Ureter (tissue), 1 donor: ENCODE data around the gene MOCOS. TPM values are rescaled to one million over a fixed set of nuclear protein-coding genes. Genes with fewer than 3 reads are reported as not detected.

Experiments used
- DNase-seq: peaks from one replicate; pipeline ENCODE4 v3.0.0-alpha.2; 2020; ENCODE audit warnings: low spot score
- total RNA-seq: library from RNA; stranded (reverse); gene quantifications from one replicate; pipeline ENCODE4 v1.2.4, GENCODE V29; 2023
- donor health status: DM: yes; HTN: yes; CAD: no.

The MOCOS gene
- total RNA-seq, 1 donor from 2014 or later: 38.0 TPM

GRCh38 chr18:36304723-36305122, 117.4 kb downstream of the MOCOS start:
- DNase-seq: no peak

DNA sequence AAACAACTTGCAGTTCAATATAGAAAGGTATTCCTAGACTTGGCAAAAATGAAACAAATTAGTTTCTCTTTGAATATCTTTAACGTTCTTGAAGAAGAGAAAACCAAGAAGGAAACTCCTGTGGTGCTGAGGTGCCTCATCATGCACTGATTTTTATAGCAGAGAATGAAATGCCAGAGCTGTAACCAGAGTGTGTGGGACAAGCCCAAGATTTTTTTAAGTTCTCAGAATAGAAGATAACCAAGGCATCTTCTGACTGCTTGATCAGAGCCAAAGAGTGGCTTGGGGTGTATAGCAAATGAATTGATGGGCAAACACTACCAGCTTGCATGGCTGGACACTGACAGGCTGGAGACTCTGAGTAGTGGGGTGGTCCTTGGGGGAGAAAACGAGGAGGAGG, 118.1 kb downstream of the MOCOS start:
- DNase-seq: no peak

DNA sequence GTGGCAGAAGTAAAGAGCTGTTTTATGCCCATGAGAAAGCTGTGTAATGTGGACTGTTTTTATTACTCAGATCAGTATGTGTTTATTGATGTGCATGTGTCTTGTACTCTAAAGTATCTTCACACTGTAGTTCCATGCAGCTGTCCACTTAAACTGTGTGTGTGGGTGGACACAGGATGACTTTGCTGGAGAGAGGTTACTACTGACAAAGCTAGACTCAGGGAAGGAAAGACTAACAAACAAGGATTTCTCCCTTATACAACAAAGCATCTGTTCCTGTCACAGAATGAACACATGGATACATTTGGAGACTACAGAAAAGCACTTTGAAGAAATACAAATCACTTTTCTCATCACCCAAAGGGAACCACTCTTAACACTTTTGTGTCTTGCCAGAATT, 120.2 kb downstream of the MOCOS start:
- DNase-seq: no peak

DNA sequence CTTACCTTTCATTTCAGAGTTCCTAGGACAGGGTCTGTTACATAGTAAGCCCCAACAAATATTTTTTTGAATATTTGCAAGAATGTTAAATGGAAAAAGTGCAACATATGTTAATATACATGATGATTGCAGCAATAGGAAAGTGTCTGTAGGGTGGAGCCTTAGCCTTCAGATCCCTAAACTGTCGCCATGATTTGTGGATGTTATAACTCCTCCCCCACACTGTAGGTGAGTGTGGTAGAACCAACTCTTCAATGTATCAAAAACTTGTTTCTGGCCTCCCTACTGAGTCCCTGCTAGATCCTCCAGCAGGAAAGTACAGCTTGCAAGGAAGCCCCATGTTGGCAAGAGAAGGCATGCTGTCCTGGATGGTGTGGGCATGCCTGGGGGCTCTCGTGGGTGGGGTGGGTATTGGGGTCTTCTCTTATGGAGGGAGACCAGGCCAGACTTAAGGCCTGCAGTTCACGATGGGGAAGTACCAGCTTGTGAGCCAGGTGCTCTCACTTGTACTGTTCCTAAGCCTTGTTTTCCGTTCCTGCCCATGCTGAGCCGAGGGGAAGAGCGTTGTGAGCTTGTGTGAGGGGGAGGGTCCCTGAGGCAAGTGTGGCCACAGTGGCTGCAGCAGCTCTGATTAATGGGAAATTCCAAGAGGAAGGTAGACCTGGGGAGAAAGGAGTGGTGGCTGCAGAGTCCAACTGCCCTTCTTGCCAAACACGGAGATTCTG, 121.6 kb downstream of the MOCOS start:
- DNase-seq: no peak

GRCh38 chr18:36309436-36310391, 122.4 kb downstream of the MOCOS start:
- DNase-seq: peak; percentile 73

- no peak for DNase-seq
Observed at GRCh38 chr18:36311026-36311570, 123.8 kb downstream of the MOCOS start.

DNA sequence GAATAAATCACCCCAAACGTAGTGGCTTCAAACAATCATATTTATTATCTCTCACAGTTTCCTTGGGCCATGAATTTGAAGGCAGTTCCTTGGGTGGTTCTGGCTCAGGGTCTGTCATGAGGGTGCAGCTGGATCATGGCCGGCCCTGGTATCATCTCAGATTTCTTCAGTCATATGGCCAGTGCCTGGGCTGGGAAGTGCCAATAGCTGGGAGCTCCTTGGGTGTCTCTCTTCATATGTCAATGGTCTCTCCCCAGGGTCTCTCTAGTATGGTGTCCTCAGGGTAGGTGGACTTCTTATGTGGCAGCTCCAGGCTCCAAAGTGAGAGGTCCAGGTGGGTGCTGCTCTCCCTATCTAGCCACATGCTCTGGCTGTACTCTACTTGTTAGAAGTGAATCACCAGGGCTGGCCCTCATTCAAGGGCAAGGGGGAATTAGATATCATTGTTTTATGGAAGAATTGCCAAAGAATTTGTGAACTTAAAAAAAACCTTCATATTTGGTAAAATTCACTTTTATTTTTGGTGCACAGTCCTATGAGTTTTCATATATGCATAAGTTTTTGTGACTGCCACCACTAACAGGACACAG, 125.6 kb downstream of the MOCOS start:
- DNase-seq: no peak

DNA sequence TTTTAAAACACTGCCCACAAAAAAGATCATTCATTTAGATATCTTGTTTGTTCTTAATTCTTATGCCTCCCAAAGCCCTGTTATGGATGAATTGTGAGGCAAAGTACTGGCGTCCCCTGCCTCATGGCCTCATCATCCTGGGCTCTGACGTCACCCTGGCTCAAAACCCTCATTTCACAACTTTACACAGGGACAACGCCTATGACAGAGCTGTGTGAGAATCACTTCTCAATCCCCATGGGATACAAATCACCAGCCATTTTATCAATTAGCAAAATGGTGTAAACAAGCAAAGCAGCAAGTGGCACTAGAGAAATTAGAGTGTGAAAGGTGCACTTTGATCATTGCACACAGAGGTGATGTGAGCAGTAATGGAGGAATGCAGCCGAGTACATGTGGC, 126.8 kb downstream of the MOCOS start:
- no peak for DNase-seq

GRCh38 chr18:36314754-36315153, 127.5 kb downstream of the MOCOS start:
- no peak for DNase-seq

GRCh38 chr18:36315736-36316135, 128.4 kb downstream of the MOCOS start:
- no peak for DNase-seq

DNA sequence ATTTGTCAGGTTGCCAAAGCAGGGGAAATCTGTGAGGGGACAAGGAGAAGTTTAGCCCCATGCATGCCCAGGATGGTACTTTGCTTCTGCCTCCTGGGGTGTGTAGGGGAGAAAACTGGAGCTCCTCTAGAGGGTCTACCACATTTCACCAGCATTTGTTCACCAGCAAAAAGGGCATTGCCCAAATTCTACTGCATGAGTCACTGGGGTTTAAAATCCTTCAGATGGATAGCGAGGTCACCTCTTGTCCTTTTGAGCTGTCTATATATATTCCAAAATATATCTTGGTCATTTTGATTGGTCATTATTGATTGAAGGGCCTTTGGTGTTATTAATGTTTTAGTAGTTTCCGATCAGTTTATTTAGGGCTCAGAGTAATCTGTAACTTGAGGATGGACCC, 128.9 kb downstream of the MOCOS start:
- DNase-seq: no peak

Other genes starting within 250 kb of the MOCOS start
- gene RPRD1A, start 119.9 kb upstream of the MOCOS start, total RNA-seq: 72.2 TPM
- 128 TPM for gene SLC39A6, start 58.2 kb upstream of the MOCOS start, total RNA-seq
- gene ELP2, start 57.6 kb upstream of the MOCOS start, total RNA-seq: 111 TPM
- gene FHOD3, start 110.2 kb downstream of the MOCOS start, total RNA-seq: 25.7 TPM